Chondrocyte (in vitro differentiated cells): ENCODE results near the gene SESN3. TPM values are rescaled to one million over a fixed set of nuclear protein-coding genes. Genes with fewer than 3 reads are reported as not detected.
A peak's percentile ranks its signal among the peaks of the same experiment; 100 is the strongest.
"Not testable (repeated sequence)": the region's sequence is repeated elsewhere in the genome, so short reads cannot be mapped to it uniquely, and the experiment has no call there.

Experiments
- DNase-seq: peaks from one replicate; pipeline ENCODE4 v3.0.0; 2021; ENCODE audit warnings: mixed read lengths, low spot score
- H3K27ac Mint-ChIP-seq: one replicate; pipeline ENCODE4 v1.8.0; 2021; ENCODE audit warnings: mild to moderate bottlenecking, moderate library complexity, mixed read lengths; ENCODE audit not compliant: unreplicated experiment
- H3K27me3 Mint-ChIP-seq: 2 replicates; pipeline ENCODE4 v1.8.0; 2021; ENCODE audit warnings: low read depth, mixed read lengths
- H3K36me3 Mint-ChIP-seq: 2 replicates; pipeline ENCODE4 v1.8.0; 2021; ENCODE audit warnings: low read depth, mixed read lengths
- H3K4me1 Mint-ChIP-seq: 2 replicates; pipeline ENCODE4 v1.8.0; 2021; ENCODE audit warnings: low read depth, mild to moderate bottlenecking, mixed read lengths
- H3K4me3 Mint-ChIP-seq: one replicate; pipeline ENCODE4 v1.8.0; 2021; ENCODE audit warnings: mild to moderate bottlenecking, moderate library complexity, mixed read lengths; ENCODE audit not compliant: unreplicated experiment
- H3K9me3 Mint-ChIP-seq: 2 replicates; pipeline ENCODE4 v1.8.0; 2021; ENCODE audit warnings: low read depth, mixed read lengths
- CTCF ChIP-seq: fragments of 200-600 bp; sonication (generic); IDR thresholded peaks from 2 replicates; pipeline ENCODE4 v1.5.0; 2021; ENCODE audit warnings: antibody characterized with exemption, mild to moderate bottlenecking, moderate library complexity
- total RNA-seq: library from RNA; stranded (reverse); gene quantifications from 3 replicates; pipeline ENCODE4 v1.2.1, GENCODE V29; 2021

The SESN3 gene
- total RNA-seq, 1 donor from 2014 or later, result 104 TPM

GRCh38 chr11:95231881-95232605, 1.0 kb upstream of the SESN3 start:
- peaks cover 24% of the 10 kb centered on the region for H3K4me1 Mint-ChIP-seq
- H3K27me3 Mint-ChIP-seq, result no peaks in the 10 kb centered on the region
- peak; percentile 86 for DNase-seq
- H3K4me3 Mint-ChIP-seq, result no peak overlapping the region
- no peak for TF ChIP-seq CTCF
- no peak overlapping the region for H3K27ac Mint-ChIP-seq
- H3K9me3 Mint-ChIP-seq, result no peaks in the 10 kb centered on the region
- H3K36me3 Mint-ChIP-seq, result peaks cover 3% of the 10 kb centered on the region

- no peak overlapping the region for H3K27ac Mint-ChIP-seq
- peaks cover 36% of the 10 kb centered on the region for H3K4me1 Mint-ChIP-seq
- TF ChIP-seq CTCF, result no peak
- H3K27me3 Mint-ChIP-seq, result no peaks in the 10 kb centered on the region
- H3K4me3 Mint-ChIP-seq, result no peak overlapping the region
- no peak for DNase-seq
- H3K9me3 Mint-ChIP-seq, result no peaks in the 10 kb centered on the region
- peaks cover 3% of the 10 kb centered on the region for H3K36me3 Mint-ChIP-seq
Measured at GRCh38 chr11:95230810-95231126, 234 bp downstream of the SESN3 start.

GRCh38 chr11:95229993-95230809, 801 bp downstream of the SESN3 start:
- Mint-ChIP-seq H3K9me3 (no peaks in the 10 kb centered on the region), H3K4me1 (peaks cover 41% of the 10 kb centered on the region), H3K4me3 (no peak overlapping the region), H3K27me3 (no peaks in the 10 kb centered on the region), H3K36me3 (peaks cover 3% of the 10 kb centered on the region), H3K27ac (peak overlapping the region; percentile 96)
- no peak for TF ChIP-seq CTCF
- DNase-seq, result peak; percentile 81

- no peak for TF ChIP-seq CTCF
- Mint-ChIP-seq H3K9me3 (peaks cover 6% of the 10 kb centered on the region), H3K4me1 (peaks cover 49% of the 10 kb centered on the region), H3K27me3 (no peaks in the 10 kb centered on the region), H3K4me3 (no peak overlapping the region), H3K36me3 (peaks cover 3% of the 10 kb centered on the region), H3K27ac (peak overlapping the region; percentile 96)
- DNase-seq, result no peak
Measured at GRCh38 chr11:95229199-95229992, 1.6 kb downstream of the SESN3 start.

GRCh38 chr11:95228081-95228749, 2.8 kb downstream of the SESN3 start:
- H3K4me3 Mint-ChIP-seq, result no peak overlapping the region
- H3K36me3 Mint-ChIP-seq, result peaks cover 4% of the 10 kb centered on the region

GRCh38 chr11:95227060-95227459, 3.9 kb downstream of the SESN3 start:
- peak overlapping the region; percentile 75 for H3K27ac Mint-ChIP-seq
- not testable (repeated sequence) for H3K27me3 Mint-ChIP-seq, H3K36me3 Mint-ChIP-seq, DNase-seq
- H3K4me3 Mint-ChIP-seq, result peak overlapping the region; percentile 38
- peaks cover 10% of the 10 kb centered on the region for H3K9me3 Mint-ChIP-seq
- peaks cover 59% of the 10 kb centered on the region for H3K4me1 Mint-ChIP-seq

More at GRCh38 chr11:95228081-95228749, 2.8 kb downstream of the SESN3 start:
- Mint-ChIP-seq H3K9me3 (peaks cover 10% of the 10 kb centered on the region), H3K4me1 (peaks cover 54% of the 10 kb centered on the region), H3K27me3 (no peaks in the 10 kb centered on the region), H3K27ac (peak overlapping the region; percentile 96)
- DNase-seq, result no peak
- no peak for TF ChIP-seq CTCF
